H9 (cell line): Measurements from ENCODE around the gene PLCL1. TPM values are rescaled to one million over a fixed set of nuclear protein-coding genes. Genes with fewer than 3 reads are reported as not detected.

Source experiments
- DNase-seq: peaks from one replicate; pipeline ENCODE4 v3.0.0-alpha.2; 2017
- H2AFZ ChIP-seq: one replicate; pipeline ENCODE4 v1.6.1; 2013; ENCODE audit warnings: mild to moderate bottlenecking, low read length, control low read depth, moderate library complexity
- H2AK5ac ChIP-seq: 2 replicates; pipeline ENCODE4 v1.6.1; 2013; ENCODE audit warnings: low read length, control low read depth, mixed read lengths; ENCODE audit not compliant: insufficient read length
- H2BK120ac ChIP-seq: one replicate; pipeline ENCODE4 v1.6.1; 2013; ENCODE audit warnings: low read depth, mild to moderate bottlenecking, low read length, control low read depth, inconsistent platforms; ENCODE audit not compliant: poor library complexity, severe bottlenecking
- H2BK12ac ChIP-seq: 2 replicates; pipeline ENCODE4 v1.6.1; 2013; ENCODE audit warnings: low read length, control low read depth, mixed read lengths, low read depth; ENCODE audit not compliant: insufficient read length
- H2BK15ac ChIP-seq: 2 replicates; pipeline ENCODE4 v1.6.1; 2013; ENCODE audit warnings: low read depth, low read length, control low read depth
- H2BK20ac ChIP-seq: one replicate; pipeline ENCODE4 v1.6.1; 2013; ENCODE audit warnings: low read depth, mild to moderate bottlenecking, low read length, control low read depth, inconsistent platforms; ENCODE audit not compliant: poor library complexity, severe bottlenecking
- H2BK5ac ChIP-seq: 2 replicates; pipeline ENCODE4 v1.6.1; 2013; ENCODE audit warnings: low read length, control low read depth, mixed read lengths; ENCODE audit not compliant: insufficient read length
- H3K14ac ChIP-seq: 2 replicates; pipeline ENCODE4 v1.6.1; 2013; ENCODE audit warnings: low read length, control low read depth; ENCODE audit not compliant: insufficient read depth
- H3K18ac ChIP-seq: 2 replicates; pipeline ENCODE4 v1.6.1; 2013; ENCODE audit warnings: low read depth, mild to moderate bottlenecking, mixed read lengths, low read length, control low read depth; ENCODE audit not compliant: insufficient read length
- H3K23ac ChIP-seq: 2 replicates; pipeline ENCODE4 v1.6.1; 2013; ENCODE audit warnings: low read length, control low read depth, mixed read lengths, low read depth; ENCODE audit not compliant: insufficient read length
- H3K23me2 ChIP-seq: 2 replicates; pipeline ENCODE4 v1.6.1; 2013; ENCODE audit warnings: low read depth, mild to moderate bottlenecking, mixed read lengths, low read length, control low read depth; ENCODE audit not compliant: insufficient read length, poor library complexity, severe bottlenecking
- H3K27ac ChIP-seq: 2 replicates; pipeline ENCODE4 v1.5.1; 2013; ENCODE audit warnings: low read length, control low read depth, mixed read lengths, low read depth; ENCODE audit not compliant: insufficient read length
- H3K27me3 ChIP-seq: 2 replicates; pipeline ENCODE4 v1.6.1; 2013; ENCODE audit warnings: low read length, control low read depth, inconsistent platforms; ENCODE audit not compliant: insufficient read depth
- H3K4ac ChIP-seq: 2 replicates; pipeline ENCODE4 v1.6.1; 2013; ENCODE audit warnings: low read depth, mild to moderate bottlenecking, control low read depth, inconsistent platforms, low read length, moderate library complexity
- H3K4me1 ChIP-seq: 2 replicates; pipeline ENCODE4 v1.6.1; 2013; ENCODE audit warnings: low read length, control low read depth, inconsistent platforms; ENCODE audit not compliant: insufficient read depth
- H3K4me2 ChIP-seq: 2 replicates; pipeline ENCODE4 v1.6.1; 2013; ENCODE audit warnings: low read length, control low read depth, mixed read lengths; ENCODE audit not compliant: insufficient read length, insufficient read depth
- H3K56ac ChIP-seq: 2 replicates; pipeline ENCODE4 v1.6.1; 2013; ENCODE audit warnings: low read depth, mild to moderate bottlenecking, mixed read lengths, low read length, control low read depth; ENCODE audit not compliant: insufficient read length
- H3K79me1 ChIP-seq: 2 replicates; pipeline ENCODE4 v1.6.1; 2013; ENCODE audit warnings: low read depth, mild to moderate bottlenecking, moderate library complexity, low read length, control low read depth, inconsistent platforms; ENCODE audit not compliant: insufficient read depth, poor library complexity, severe bottlenecking
- H3K79me2 ChIP-seq: 2 replicates; pipeline ENCODE4 v1.6.1; 2013; ENCODE audit warnings: low read length, control low read depth, inconsistent platforms; ENCODE audit not compliant: insufficient read depth
- H3K9ac ChIP-seq: 2 replicates; pipeline ENCODE4 v1.6.1; 2013; ENCODE audit warnings: low read length, control low read depth, mixed read lengths; ENCODE audit not compliant: insufficient read length; ENCODE audit errors: extremely low read depth
- H3K9me3 ChIP-seq: one replicate; pipeline ENCODE4 v1.6.1; 2013; ENCODE audit warnings: low read depth, low read length, inconsistent platforms; ENCODE audit not compliant: control insufficient read depth
- H3T11ph ChIP-seq: one replicate; pipeline ENCODE4 v1.6.1; 2013; ENCODE audit warnings: mild to moderate bottlenecking, low read length, control low read depth, inconsistent platforms
- H4K20me1 ChIP-seq: one replicate; pipeline ENCODE4 v1.6.1; 2013; ENCODE audit not compliant: control insufficient read depth, insufficient read length, insufficient read depth
- H4K5ac ChIP-seq: 2 replicates; pipeline ENCODE4 v1.6.1; 2013; ENCODE audit warnings: low read depth, mild to moderate bottlenecking, mixed read lengths, low read length, control low read depth; ENCODE audit not compliant: insufficient read length
- H4K8ac ChIP-seq: replicated peaks from 2 replicates; pipeline ENCODE4 v1.6.1; 2013; ENCODE audit warnings: low read length, control low read depth, mixed read lengths, low read depth; ENCODE audit not compliant: insufficient read length
- H4K91ac ChIP-seq: 2 replicates; pipeline ENCODE4 v1.6.1; 2013; ENCODE audit warnings: low read depth, mild to moderate bottlenecking, moderate library complexity, mixed read lengths, low read length, control low read depth; ENCODE audit not compliant: insufficient read length
- H3K27ac Mint-ChIP-seq, 3 experiments: 2 replicates in 2 of 3; 3 replicates in 1 of 3; pipeline ENCODE4 v1.8.0; 2020 to 2021; ENCODE audit warnings: mixed read lengths in 3 of 3, mild to moderate bottlenecking in 1 of 3, moderate library complexity in 1 of 3
- H3K27me3 Mint-ChIP-seq: 2 replicates; pipeline ENCODE4 v1.8.0; 2021; ENCODE audit warnings: low read depth, mild to moderate bottlenecking, moderate library complexity, mixed read lengths
- H3K36me3 Mint-ChIP-seq, 3 experiments: 2 replicates in 2 of 3; 3 replicates in 1 of 3; pipeline ENCODE4 v1.8.0; 2020 to 2021; ENCODE audit warnings: low read depth in 3 of 3, mixed read lengths in 3 of 3; ENCODE audit not compliant: insufficient read depth in 1 of 3
- H3K4me1 Mint-ChIP-seq, 2 experiments: 2 replicates each; pipeline ENCODE4 v1.8.0; 2020; ENCODE audit warnings: mixed read lengths in 2 of 2
- H3K4me3 Mint-ChIP-seq, 2 experiments: 2 replicates in 1 of 2; 3 replicates in 1 of 2; pipeline ENCODE4 v1.8.0; 2020 to 2021; ENCODE audit warnings: mild to moderate bottlenecking in 2 of 2, mixed read lengths in 2 of 2, moderate library complexity in 1 of 2
- H3K9me3 Mint-ChIP-seq, 2 experiments: 2 replicates in 1 of 2; 3 replicates in 1 of 2; pipeline ENCODE4 v1.8.0; 2020; ENCODE audit warnings: mild to moderate bottlenecking in 2 of 2, mixed read lengths in 2 of 2, moderate library complexity in 1 of 2
- CTCF ChIP-seq: fragments of 200-600 bp; sonication (generic); conservative IDR thresholded peaks from 3 replicates; pipeline ENCODE4 v1.8.0; 2021; ENCODE audit warnings: antibody characterized with exemption, mild to moderate bottlenecking
- total RNA-seq: library from RNA; stranded (reverse); gene quantifications from 2 replicates; pipeline ENCODE4 v1.2.1, GENCODE V29; 2021

The PLCL1 gene
- total RNA-seq, 1 experiment from 2014 or later = 0.04 TPM

GRCh38 chr2:198115201-198115600 lies 310.8 kb downstream of the PLCL1 start:
- Histone ChIP-seq H2BK20ac (no peak overlapping the region), H3K79me2 (no peaks in the 10 kb centered on the region), H4K5ac (no peak overlapping the region), H2AFZ (no peak overlapping the region), H3K23ac (no peak overlapping the region), H3K14ac (peak overlapping the region; percentile 20; the same call in 1 of the 2 replicates), H2AK5ac (no peak overlapping the region), H3K4me2 (no peak overlapping the region), H3K9me3 (no peaks in the 10 kb centered on the region), H4K20me1 (no peaks in the 10 kb centered on the region), H3K4me1 (no peaks in the 10 kb centered on the region), H3K18ac (no peak overlapping the region), H3K56ac (no peak overlapping the region), H3K27me3 (no peaks in the 10 kb centered on the region), H3K23me2 (no peaks in the 10 kb centered on the region), H3T11ph (no peak overlapping the region), H3K4ac (no peak overlapping the region), H3K9ac (no peak overlapping the region), H4K8ac (no peak overlapping the region), H2BK15ac (no peak overlapping the region), H2BK12ac (no peak overlapping the region), H3K79me1 (no peaks in the 10 kb centered on the region), H2BK5ac (no peak overlapping the region), H3K27ac (no peak overlapping the region), H2BK120ac (no peak overlapping the region), H4K91ac (no peak overlapping the region)
- Mint-ChIP-seq H3K9me3 (no peaks in the 10 kb centered on the region), H3K4me1 (peaks cover 5 to 9% of the 10 kb centered on the region in 2 experiments), H3K27me3 (no peaks in the 10 kb centered on the region), H3K36me3 (no peaks in the 10 kb centered on the region), H3K4me3 (no peak overlapping the region), H3K27ac (peak overlapping the region in 2 of 3 experiments; percentile 17 to 41; a peak in 1 of 7 replicates)
- TF ChIP-seq CTCF = no peak
- no peak for DNase-seq
